Body of pancreas (tissue), 4 donors: Measurements from ENCODE around the gene SENP2.

Experiments used
- CTCF ChIP-seq, 7 experiments: fragments of 450-650 bp in 4 of 7; fragments of 200-600 bp in 3 of 7; sonication (generic) in 3 of 7; IDR thresholded peaks; one replicate each; pipeline ENCODE4 v1.5.1; 2016 to 2019; ENCODE audit warnings: antibody characterized with exemption in 7 of 7
- POLR2A ChIP-seq, 3 donors: fragments of 450-650 bp; IDR thresholded peaks; one replicate each; pipeline ENCODE4 v1.6.1; 2016; ENCODE audit warnings: antibody characterized with exemption in 3 of 3, mild to moderate bottlenecking in 2 of 3

DNA sequence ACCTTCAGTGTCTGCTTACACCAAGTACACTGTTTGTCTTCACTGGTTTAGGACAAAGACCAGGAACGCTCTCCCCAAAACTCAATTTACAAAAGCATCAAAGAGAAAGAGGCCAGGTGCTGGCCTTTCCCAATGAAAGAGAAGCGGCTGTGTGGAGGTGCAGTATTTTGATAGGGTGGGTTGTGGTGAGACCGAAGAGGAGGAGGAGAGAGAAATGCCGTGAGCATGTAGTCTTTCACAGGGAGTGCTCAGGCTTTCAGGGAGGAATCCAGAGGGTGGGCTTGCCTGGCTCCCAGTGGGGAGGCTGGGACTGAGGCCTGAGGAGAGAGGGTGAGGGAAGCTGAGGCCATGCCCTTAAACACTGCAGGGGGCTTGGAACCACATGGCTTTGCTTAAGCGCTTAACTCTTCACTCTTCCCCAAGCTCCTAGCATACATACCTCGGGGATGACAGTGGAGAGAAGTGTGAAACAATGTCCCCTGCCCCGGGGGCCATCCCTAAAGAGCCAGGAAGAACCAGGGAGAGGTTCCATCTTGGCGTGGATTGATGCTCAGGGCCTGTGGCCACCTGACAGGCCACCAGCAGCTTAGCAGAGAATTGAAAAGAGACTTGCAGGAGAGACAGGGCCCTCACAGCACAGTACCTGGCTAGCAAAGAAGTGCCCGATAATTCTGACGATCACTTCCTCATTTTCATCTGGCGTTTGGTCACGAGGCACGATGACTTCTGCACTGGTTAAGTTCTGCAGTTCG lies 60.5 kb downstream of the SENP2 start:
- no peak for TF ChIP-seq CTCF (IDR thresholded peaks at IDR 0.05)
- no peak for TF ChIP-seq POLR2A (IDR thresholded peaks at IDR 0.05)
